GM10248 (cell line): ENCODE measurements around the gene DRC3.

ENCODE experiments used
- CTCF ChIA-PET: fragments of 300-600 bp; sonication (Branson Sonifier 250); formaldehyde crosslinking; extraction: SDS; loops from one replicate; lab custom pipeline; 2021; ENCODE audit warnings: antibody characterized with exemption; lab: Yijun Ruan, JAX
- POLR2A ChIA-PET: fragments of 350-650 bp; sonication (Branson Sonifier 250); formaldehyde crosslinking; extraction: SDS; loops from one replicate; lab custom pipeline; 2020; ENCODE audit warnings: antibody characterized with exemption; lab: Yijun Ruan, JAX
- DNase-seq: peaks from one replicate; pipeline ENCODE4 v3.0.0; 2012; ENCODE audit errors: extremely low spot score
- CTCF ChIP-seq: IDR thresholded peaks from 2 replicates; pipeline ENCODE4 v1.5.1; 2012; ENCODE audit warnings: mild to moderate bottlenecking, low read depth; ENCODE audit errors: extremely low read depth, missing control alignments, control extremely low read depth

DRC3 gene

DNA sequence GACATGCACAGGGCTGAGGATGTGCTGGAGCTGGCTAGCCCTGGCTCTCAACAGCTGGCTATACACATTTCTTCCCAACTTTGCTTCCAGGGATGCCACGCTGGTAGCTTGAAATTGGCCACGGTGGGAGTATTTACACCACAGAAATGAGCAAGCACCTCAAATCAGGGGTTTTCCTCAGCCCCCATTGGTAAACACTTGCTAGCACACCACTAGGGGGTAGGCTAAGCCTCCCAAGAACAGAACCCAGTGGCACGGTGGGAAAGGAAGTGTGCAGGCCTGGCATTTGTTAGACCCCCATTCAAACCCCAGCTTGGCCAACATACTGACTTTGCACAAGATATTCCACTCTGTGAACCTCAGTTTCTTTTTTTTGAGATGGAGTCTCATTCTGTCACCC, 12.9 kb downstream of the DRC3 start:
- POLR2A ChIA-PET, result no interaction called here
- CTCF ChIA-PET, result interaction anchor here (0.8 to 3.0 kb wide), 18 partner anchors 8 to 319 kb away, joined by 3 to 19 read pairs (median 4); partner anchors contain the start of genes DRC3 and TOM1L2
- TF ChIP-seq CTCF, result peak; percentile 26
- DNase-seq, result peak; percentile 59

DNA sequence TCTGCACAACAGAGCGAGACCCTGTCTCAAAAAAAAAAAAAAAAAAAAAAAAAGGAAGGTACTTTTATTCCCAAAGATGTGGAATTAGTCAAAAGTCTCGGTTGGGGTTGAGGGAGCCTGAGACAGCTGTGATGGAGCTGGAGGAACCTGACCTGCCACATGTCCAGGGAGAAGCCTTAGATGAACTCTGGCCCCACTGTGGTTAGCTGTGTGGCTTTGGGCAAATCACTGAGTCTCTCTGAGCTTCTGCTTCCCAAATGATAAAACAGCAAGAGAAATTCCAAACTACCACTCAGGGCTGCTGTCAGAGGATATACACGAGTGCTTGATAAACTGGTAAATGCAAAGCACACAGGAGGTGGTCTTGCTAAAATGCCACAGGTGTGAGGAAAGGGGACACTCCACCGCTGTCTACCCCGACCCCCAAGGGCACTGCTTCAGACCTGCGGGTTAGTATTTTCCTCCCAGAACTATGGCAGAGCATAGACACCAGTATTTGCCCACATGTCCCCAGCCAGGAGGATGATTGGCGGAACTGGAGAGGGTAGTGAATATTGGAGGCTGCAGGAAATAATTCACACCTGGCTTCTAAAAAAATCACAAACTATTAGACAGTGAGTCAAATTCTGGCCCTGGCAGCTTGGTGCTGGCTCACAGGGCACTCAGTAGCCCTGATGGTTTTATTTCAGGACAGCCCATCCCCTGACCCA, 14.7 kb downstream of the DRC3 start:
- DNase-seq, result no peak
- POLR2A ChIA-PET, result no interaction called here
- no peak for TF ChIP-seq CTCF
- CTCF ChIA-PET, result interaction anchor here (1.0 to 2.8 kb wide), 3 partner anchors 8 to 11 kb away, joined by 3 to 9 read pairs (median 5); no protein-coding TSS in a partner anchor

- POLR2A ChIA-PET, result no interaction called here
- TF ChIP-seq CTCF, result no peak
- CTCF ChIA-PET, result interaction anchor here (1.6 kb wide), 1 partner anchor 9 kb away, joined by 5 read pairs; no protein-coding TSS in a partner anchor
- DNase-seq, result no peak
These were observed 15.2 kb downstream of the DRC3 start for GRCh38 chr17:17987901-17988300.

- ChIA-PET CTCF (interaction anchor here (1.6 kb wide), 1 partner anchor 9 kb away, joined by 5 read pairs; no protein-coding TSS in a partner anchor), POLR2A (no interaction called here)
- DNase-seq, result no peak
- TF ChIP-seq CTCF, result no peak
These were observed 15.8 kb downstream of the DRC3 start for GRCh38 chr17:17988427-17988945.

DNA sequence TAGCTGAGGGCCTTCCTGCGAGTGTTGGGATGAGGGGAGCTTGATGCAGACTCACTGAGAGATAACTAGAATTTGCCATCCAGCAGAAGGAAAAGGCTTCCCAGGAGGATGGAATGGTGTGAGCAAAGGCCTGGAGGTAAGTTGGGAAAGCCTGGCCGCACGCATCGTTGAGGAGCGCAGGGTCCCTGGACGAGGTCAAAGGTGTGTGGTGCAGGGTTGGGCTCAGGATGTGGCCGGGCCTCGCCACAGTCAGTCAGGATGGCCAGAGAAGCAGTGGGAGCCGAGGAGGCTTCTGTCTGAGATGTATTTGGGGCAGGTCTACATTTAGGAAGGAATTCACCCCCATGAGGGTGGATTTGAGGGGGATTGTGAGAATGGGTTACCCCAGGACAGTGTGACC, 16.4 kb downstream of the DRC3 start:
- no peak for TF ChIP-seq CTCF
- DNase-seq, result no peak
- ChIA-PET CTCF (interaction anchor here (1.0 to 1.6 kb wide), 2 partner anchors 10 to 13 kb away, joined by 3 to 5 read pairs; no protein-coding TSS in a partner anchor), POLR2A (no interaction called here)

DNA sequence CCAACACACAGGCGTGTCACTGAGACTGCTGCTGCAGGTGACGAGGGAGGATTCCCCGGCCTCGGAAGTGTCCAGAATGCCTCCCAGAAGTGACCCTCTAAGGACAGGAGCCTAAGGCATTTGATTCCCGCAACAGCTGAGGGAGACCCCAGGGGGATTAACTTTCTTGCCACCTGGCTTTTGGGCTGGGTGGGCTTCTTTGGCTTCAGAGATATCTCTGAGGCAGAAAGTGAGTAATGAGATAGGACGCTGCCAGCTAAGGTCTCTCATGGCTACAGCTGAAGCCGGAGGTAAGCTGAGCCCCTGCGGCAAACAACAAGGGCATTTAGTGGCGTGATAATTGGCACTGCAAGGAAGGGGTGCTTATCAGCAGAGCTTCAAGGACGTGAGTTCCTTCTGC, 17.0 kb downstream of the DRC3 start:
- no peak for DNase-seq
- TF ChIP-seq CTCF, result no peak
- ChIA-PET CTCF (interaction anchor here (1.0 kb wide), 1 partner anchor 13 kb away, joined by 3 read pairs; no protein-coding TSS in a partner anchor), POLR2A (no interaction called here)
